ENCODE results near the gene CARTPT.
A peak's percentile ranks its signal among the peaks of the same experiment; 100 is the strongest.

The CARTPT gene

DNA sequence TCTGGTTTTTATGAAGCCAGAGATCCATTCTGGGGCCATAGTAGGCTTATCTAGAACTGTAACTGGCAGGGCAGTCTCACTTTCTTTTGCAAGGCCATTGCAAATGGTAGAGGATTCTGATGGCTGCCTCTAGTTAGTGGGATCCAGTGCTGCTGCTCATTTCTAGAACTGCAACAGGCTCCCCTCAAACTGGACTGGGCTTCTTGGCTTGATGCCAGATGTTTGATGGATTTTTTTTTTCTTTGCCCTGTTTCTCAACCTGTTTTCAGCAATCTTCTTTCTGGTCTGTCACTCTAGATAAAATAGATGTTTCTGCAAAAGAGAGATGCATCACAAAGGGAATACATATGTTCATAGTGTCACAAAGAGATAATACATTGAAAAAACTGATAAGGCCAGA lies 11.9 kb downstream of the CARTPT start:
- no peak for DNase-seq
- in situ Hi-C loops (cut with MboI; ENCODE audit: low pct_unique_long_range_greater_than_20kb, low sequenced_read_pairs) = no loop called here

DNA sequence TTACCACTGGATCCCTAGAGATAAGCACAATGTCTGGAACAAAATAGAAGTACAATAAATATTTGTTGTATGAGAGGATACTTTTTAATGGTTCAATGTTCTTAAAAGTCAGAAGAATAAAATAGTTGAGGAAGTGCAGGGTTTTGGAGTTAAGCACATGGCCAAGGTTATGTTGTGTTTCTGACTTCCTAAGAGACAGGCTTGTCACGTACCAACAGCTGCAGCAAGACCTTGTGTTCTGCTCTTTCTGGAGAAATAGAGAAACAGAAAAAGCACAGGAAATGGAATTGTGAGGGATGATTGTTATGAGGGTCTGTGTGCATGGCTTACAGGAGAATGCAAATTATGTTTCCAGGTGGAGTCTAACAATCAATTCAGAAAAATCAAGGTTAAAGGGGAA lies 12.9 kb downstream of the CARTPT start:
- DNase-seq = no peak
- in situ Hi-C loops (cut with MboI; ENCODE audit: low pct_unique_long_range_greater_than_20kb, low sequenced_read_pairs) = no loop called here

DNA sequence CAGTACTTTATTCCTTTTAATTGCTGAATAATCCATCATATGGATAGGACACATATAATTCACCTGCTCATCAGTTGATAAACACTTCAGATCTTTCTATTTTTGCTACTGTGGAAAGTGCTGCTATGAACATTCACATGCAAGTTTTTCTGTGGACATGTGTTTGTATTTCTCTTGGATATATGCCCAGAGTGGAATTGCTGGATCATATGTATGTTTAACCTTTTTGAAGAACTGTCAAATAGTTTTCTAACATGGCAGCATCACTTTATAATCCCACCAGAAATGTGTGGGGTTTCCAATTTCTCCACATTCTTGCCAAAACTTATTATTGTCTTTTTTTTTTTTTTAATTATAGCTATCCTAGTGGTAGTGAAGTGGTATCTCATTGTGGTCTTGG lies 15.1 kb downstream of the CARTPT start:
- in situ Hi-C loops (cut with MboI; ENCODE audit: low pct_unique_long_range_greater_than_20kb, low sequenced_read_pairs) = no loop called here
- no peak for DNase-seq

DNA sequence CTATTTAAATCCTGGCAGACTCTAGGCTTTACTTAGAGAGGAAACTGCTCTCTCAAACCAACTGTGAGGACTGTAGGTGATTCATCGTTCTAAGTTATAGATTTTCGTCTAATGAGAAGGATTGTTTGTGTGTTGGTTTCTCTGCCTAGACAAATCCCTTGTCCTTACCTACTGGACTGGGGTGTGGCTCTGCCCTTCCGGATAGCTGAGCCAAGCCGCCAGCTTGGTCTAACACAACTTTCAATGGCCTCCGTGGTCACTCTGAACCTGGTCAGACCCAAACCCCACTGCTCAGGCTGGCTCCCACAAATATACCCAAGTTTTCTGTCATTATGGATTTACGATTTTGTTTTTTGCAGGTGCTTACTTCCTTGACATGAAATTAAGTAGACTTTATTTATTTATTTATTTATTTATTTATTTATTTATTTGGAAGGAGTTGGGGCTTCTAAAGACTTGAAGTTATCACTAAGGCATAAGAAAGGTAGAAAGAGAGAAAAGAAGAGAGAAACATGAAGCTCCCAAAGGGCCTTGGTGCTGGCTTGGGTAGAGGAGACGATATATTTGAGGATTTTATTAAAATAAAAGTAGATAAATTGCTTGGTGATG lies 19.0 kb downstream of the CARTPT start:
- no peak for DNase-seq
- in situ Hi-C loops (cut with MboI; ENCODE audit: low pct_unique_long_range_greater_than_20kb, low sequenced_read_pairs) = no loop called here

DNA sequence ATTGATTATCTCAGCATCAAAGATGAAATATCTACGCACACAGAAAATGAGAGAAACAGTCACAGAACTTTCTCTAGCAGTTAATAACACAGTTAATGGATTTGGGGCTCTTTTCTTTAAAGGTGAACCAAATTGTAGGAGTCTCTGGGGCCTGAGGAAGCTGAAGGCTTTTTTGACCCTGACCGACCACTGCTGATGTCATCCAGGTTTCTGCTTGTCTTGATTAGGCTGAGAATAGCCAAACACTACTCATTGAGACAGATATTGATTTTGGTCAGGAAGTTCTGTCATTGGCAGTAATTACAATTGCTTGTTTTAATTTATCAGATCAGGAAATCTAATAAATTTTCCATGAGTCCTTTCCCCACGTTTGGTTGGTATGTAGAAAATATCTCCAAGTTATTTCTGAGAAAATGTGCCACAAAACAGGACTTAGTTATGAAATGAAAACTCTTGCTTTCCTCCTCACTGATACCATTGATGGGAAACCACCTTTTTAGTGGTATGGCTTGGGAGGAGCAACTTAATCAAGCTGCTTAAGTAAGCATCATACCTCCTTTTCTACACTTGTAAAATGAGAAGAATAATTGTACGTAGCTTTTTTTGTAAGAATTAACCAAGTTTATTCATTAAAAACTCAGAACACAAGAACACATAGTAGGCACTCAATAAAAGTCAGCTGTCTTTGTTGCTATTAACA lies 19.7 kb downstream of the CARTPT start:
- DNase-seq = no peak
- in situ Hi-C loops (cut with MboI; ENCODE audit: low pct_unique_long_range_greater_than_20kb, low sequenced_read_pairs) = no loop called here

DNA sequence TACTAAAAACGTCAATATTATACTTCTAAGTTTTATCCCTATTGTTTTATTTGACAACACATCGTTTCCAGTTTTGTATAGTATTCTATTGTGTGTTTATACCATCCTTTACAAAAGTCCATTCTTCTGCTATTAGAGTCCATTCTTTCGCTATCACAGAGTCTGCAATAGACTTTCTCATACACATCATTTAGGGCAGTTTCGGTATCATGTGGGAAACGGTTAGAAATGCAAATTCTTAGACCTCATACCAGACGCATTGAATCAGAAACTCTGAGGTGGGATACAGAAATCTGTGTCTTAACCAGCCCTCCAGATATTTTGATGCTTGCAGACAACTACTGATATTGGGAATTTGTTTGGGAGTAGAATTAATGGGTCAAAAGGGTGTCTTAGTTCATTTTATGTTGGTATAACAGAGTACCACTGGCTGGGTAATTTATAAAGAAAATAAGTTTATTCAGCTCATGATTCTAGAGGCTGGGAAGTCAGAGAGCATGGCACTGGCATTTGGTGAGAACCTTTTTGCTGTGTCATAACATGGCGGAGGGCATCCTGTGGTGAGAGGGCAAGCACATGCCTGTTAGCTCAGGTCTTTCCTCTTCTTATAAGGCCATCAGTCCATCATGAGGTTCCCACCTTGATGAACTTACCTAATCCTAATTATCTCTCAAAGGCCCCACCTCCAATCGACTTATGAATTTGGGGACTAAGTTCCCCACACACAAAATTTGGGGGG lies 21.1 kb downstream of the CARTPT start:
- DNase-seq = no peak
- in situ Hi-C loops (cut with MboI; ENCODE audit: low pct_unique_long_range_greater_than_20kb, low sequenced_read_pairs) = no loop called here

DNA sequence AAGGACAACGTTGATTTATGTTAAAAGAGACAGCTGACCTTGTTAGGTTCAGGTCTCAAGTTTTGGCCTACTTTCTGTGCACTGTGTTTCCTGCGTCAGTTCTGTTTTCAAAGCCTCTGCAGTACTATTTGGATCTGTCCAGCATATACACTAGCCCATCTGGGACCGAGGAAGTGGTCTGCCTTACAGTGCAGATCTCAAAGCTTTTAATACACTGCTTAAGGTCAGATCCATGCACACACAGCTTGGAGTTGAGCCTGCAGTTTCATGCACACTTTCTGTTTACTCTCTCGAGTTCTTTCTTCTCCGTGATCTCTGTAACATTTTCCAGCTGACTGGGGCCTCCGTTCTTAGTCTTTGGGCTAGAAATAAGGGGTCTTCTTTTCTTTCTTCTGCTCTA lies 24.1 kb downstream of the CARTPT start:
- in situ Hi-C loops (cut with MboI; ENCODE audit: low pct_unique_long_range_greater_than_20kb, low sequenced_read_pairs) = no loop called here
- DNase-seq = no peak

DNA sequence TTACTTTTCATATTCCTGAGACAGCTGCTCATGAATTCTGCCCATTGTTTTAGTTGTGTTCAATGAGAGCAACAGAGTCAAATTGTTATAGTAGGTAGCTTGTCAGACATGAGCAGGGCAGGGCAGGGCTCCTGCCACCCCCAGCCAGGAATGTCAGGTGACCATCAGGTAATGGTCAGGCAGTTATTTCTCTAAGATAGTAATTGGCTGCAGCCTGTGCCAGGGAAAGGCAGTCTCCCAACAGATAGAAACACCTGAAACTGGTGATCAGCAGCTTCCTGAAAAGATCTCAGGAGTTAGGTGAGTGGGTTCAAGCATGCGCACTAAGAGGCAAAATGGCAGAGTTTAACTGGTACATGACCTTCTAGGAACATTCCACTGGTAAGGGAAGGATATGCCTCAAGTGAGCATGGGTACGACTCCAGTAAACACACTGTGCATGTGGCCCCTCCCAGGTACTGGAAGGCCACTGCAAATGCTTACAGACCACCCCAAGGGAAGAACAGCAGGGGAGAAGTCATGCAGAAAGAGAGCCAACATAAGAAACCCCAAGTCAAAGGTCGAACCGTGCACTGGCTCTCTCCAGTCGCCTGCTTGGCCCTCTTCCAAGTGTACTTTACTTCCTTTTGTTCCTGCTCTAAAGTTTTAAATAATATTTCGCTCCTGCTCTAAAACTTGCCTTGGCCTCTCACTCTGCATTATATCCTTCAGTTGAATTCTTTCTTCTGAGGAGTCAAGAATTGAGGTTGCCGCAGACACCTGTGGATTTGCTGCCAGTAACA lies 25.1 kb downstream of the CARTPT start:
- no peak for DNase-seq
- in situ Hi-C loops (cut with MboI; ENCODE audit: low pct_unique_long_range_greater_than_20kb, low sequenced_read_pairs) = no loop called here

DNA sequence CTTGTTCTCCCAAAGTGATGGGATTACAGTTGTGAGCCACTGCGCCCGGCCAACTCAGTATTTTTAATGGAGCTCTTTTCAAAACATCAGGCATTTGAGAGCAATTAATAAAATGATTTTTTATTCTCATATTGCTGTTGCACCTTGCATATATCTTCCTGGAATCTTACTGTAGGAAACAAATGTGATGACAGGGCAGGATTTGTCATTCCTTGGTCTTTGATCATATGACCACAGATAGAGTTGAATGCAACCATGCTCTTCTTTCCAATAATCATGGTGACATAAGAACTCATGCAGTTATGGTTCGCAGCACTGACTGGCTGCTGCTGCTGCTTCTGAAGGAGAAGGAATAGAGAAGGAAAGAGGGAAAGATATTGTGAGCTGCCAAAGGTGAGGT lies 28.1 kb downstream of the CARTPT start:
- in situ Hi-C loops (cut with MboI; ENCODE audit: low pct_unique_long_range_greater_than_20kb, low sequenced_read_pairs) = no loop called here
- no peak for DNase-seq

DNA sequence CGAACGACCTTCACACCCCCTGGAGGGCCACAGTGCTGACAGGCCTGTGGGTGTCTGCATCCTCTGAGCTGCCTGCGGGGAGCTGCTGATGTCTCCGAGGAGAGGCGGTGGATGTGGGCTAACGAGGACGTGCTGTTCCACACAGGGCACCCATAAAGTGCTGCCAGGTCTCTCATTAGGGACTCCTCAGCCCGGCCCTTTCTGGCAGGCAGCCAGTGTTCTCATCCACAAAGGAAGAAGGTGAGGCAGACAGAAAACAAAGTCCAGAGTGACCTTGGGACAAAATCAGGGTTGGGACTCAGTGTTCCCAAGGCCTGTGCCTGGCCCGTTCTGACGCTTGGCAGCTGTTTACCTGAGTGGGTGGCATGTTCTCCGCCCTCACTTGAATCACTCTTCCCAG lies 29.3 kb downstream of the CARTPT start:
- in situ Hi-C loops (cut with MboI; ENCODE audit: low pct_unique_long_range_greater_than_20kb, low sequenced_read_pairs) = no loop called here
- no peak for DNase-seq

DNA sequence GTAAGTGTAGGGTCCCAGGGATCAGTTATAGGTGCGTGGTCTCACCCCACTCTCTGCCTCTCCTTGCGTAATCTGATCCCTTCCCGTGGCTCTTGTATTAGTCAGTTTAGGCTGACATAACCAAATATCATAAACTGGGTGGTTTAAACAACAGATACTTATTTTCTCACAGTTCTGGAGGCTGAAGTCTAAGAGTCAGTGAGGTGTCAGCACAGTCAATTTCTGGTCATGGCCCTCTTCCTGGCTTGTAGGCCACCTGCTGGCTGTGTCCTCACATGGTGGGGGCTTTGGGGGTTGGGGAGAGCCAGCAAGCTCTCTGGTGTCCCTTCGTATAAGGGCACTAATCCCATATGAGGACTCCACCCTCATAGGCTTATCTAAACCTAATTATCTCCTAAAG lies 32.3 kb downstream of the CARTPT start:
- in situ Hi-C loops (cut with MboI; ENCODE audit: low pct_unique_long_range_greater_than_20kb, low sequenced_read_pairs) = no loop called here
- DNase-seq = no peak

DNA sequence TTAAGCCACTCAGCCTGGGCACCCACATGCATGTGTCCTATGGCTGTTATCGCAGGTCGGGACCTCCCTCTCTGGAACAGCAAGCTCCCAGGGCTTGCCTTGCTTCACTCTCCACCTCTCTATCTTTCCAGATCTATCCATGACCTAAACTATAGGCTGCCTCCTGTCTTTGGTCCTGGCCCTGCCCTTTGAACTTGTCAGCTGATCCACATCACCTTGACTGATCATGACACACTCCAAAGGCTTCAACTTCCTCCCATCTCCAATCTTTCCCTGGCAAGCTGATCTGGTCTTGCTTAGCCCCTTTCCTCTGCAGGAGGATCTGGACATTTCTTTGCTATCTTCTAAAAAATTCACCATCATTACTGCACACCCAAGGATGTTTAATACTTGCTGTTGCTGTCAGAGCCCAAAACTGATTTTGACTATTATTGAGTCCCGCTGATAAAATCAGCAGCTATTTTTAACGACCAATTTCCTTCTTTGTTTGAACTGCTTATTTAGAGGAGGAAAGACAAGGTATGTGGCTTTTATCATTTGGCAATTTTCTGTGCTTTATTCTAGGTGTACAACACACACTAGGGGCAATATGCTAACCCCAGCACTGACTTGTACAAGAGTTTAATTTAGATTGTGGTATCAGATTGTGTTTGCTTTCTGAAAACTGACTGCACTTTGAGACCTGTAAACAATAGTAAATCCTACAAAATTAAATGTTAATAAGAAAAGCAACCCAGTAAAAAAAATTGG lies 33.5 kb downstream of the CARTPT start:
- DNase-seq = no peak
- in situ Hi-C loops (cut with MboI; ENCODE audit: low pct_unique_long_range_greater_than_20kb, low sequenced_read_pairs) = no loop called here

DNA sequence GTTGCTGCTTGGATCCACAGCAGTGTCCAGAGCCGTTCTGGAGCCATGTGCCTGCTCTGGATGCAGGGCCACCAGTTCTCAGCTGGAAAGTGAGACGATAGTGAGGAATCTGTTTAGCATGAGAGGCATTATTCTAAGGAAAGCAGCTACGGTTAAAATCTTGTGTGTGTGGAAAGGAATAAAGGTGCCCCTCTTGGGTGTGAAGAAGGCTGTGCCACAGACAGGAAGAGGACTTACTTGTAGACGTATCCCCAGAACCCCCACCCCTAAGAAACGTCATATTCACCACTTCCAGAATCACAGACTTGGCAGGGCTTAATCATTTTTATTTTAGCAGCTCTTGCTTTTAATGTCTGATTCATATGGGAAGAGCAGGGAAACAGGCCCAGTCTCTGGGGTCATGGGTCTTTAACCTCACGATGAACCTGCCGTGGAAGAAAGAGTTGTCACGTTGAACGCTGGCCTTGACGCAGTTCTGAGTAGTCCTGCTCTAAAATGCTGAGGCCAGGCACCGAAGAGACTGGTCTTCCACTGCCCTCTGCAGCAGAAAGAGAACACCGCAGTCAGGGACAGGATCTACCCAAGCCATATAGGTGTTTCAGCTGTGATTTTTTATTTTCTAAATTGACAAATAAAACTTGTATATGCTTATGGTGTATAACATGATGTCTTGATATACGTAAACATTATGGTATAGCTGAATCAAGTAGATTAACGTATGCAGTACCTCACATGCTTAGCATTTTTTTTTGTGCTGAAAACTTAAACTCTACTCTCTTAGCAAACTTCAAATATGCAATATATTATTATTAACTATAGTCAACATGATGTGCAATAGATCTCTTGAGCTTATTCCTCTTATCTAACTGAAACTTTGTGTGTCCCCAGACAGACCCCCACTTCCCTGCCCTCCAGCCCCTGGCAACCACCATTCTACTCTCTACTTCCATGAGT lies 38.8 kb downstream of the CARTPT start:
- DNase-seq = peak; percentile 64
- in situ Hi-C loops (cut with MboI; ENCODE audit: low pct_unique_long_range_greater_than_20kb, low sequenced_read_pairs) = no loop called here

DNA sequence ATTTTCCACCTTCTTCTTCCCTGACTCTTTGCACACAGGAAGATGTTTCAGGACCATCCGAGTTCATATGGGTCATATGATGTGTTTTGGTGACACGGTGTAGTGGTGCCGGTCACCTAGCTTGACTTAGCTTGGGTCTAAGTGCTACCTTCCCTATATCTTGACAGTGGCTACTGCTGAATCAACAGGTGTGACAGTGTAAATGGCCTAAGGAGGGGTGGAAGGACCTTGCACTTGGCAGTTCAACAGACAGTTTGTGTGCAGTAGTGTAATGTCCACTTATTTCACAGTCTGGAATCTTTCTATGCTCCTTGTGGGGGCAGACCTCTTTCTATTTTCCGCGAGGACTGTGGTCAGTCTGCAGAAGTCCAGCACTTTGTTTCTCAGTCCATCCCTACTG lies 43.8 kb downstream of the CARTPT start:
- DNase-seq = no peak

DNA sequence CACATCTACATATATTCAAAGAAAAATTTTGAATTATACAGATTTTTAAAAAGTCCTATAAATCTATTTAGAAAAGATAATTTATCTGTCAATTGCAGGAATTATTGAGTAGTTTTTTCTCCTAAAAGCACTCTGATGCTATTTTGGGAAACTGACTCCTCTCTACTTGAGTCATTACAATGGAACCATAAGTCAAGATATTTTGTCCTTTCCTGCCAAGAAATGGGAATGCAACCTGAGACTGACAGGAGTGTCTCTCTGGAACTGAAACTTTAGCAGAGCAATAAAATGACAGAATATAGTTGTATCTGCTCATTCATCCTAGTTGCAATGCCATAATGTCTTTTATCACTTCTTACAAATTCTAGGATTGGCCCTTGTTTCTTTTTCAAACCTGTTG lies 48.6 kb downstream of the CARTPT start:
- DNase-seq = no peak
- in situ Hi-C loops (cut with MboI; ENCODE audit: low pct_unique_long_range_greater_than_20kb, low sequenced_read_pairs) = no loop called here

More for the DNA sequence above, 43.8 kb downstream of the CARTPT start:
- in situ Hi-C loops (cut with MboI; ENCODE audit: low pct_unique_long_range_greater_than_20kb, low sequenced_read_pairs) = no loop called here

DNA sequence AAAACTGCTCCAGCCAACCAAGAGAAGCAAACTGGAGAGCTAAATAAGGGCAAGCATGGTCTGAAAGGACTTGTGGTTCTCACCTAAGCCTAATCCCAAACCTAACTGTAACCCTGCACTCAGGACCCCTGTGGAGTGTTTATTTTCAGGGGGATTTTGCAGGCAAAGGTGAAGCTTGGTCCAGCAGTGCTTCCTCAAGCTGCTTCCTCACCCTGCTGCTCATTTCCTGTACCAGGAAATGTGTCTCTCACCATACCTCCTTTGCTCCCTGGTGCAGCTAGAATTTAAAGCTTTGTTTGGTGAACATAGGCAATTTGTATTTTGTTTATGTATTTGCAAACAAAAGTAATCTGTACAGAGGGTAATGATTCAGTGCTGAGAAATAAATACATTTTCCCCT lies 50.2 kb downstream of the CARTPT start:
- in situ Hi-C loops (cut with MboI; ENCODE audit: low pct_unique_long_range_greater_than_20kb, low sequenced_read_pairs) = no loop called here
- DNase-seq = peak; percentile 6

DNA sequence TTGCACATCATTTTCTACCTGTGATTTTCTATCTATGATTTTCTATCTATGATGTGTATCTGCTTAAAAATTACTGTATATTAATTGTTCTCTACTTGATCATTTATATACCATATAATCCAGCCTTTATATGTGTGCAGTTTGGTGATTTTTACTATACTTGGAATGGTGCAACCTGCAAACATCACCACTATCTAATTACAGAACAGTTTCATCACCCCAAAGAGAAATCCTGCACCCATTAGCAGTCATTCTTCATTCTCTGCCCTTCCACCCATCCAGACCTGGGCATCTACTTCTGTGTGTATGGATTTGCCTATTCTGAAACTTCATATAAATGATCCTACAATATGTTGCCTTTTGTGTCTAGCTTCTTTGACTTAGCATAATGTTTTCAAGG lies 51.3 kb downstream of the CARTPT start:
- in situ Hi-C loops (cut with MboI; ENCODE audit: low pct_unique_long_range_greater_than_20kb, low sequenced_read_pairs) = no loop called here
- no peak for DNase-seq

All from KBM-7 (cell line).